ENCODE results near the gene BCORL1.

DNA sequence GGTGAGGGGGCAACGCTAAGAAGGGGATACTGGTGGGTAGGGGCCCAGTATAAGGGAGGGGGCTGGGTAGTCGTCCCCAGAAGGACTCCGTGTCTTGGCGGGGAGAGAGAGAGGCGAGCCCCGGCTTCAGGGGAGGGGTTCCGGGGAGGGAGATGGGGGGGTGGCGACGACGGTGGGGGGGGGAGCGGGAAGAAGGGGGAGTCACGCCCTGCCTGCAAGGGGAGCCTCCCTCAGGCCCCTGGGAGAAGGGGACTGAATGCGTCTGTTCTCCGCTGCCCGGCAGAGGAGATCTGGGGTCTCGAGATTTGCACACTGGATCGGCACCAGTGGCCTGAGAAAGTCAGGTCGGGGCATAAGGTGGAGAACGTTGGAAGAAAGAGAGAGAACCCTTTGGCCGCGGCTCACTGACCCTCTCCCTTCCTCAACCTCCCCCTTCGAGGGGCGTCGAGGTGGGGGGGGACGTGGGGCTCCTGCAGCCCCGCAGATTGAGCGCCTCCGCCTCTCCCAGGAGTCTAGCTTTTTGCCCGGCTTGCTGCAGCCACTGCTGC, 609 bp upstream of the BCORL1 start:
- TF ChIP-seq POLR2A (IDR thresholded peaks at IDR 0.05) (no peak), POLR2AphosphoS5 (IDR thresholded peaks at IDR 0.05) (no peak), EP300 (IDR thresholded peaks at IDR 0.05) (no peak)
- TF ChIP-seq, protein P1, sequence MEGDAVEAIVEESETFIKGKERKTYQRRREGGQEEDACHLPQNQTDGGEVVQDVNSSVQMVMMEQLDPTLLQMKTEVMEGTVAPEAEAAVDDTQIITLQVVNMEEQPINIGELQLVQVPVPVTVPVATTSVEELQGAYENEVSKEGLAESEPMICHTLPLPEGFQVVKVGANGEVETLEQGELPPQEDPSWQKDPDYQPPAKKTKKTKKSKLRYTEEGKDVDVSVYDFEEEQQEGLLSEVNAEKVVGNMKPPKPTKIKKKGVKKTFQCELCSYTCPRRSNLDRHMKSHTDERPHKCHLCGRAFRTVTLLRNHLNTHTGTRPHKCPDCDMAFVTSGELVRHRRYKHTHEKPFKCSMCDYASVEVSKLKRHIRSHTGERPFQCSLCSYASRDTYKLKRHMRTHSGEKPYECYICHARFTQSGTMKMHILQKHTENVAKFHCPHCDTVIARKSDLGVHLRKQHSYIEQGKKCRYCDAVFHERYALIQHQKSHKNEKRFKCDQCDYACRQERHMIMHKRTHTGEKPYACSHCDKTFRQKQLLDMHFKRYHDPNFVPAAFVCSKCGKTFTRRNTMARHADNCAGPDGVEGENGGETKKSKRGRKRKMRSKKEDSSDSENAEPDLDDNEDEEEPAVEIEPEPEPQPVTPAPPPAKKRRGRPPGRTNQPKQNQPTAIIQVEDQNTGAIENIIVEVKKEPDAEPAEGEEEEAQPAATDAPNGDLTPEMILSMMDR (IDR thresholded peaks at IDR 0.05), result no peak

All from upper lobe of left lung (tissue), 4 donors.